H9 (cell line): ENCODE measurements around the gene LAGE3. TPM values are rescaled to one million over a fixed set of nuclear protein-coding genes. Genes with fewer than 3 reads are reported as not detected.

Experiments used
- DNase-seq: peaks from one replicate; pipeline ENCODE4 v3.0.0-alpha.2; 2017
- H2AFZ ChIP-seq: one replicate; pipeline ENCODE4 v1.6.1; 2013; ENCODE audit warnings: mild to moderate bottlenecking, low read length, control low read depth, moderate library complexity
- H2AK5ac ChIP-seq: 2 replicates; pipeline ENCODE4 v1.6.1; 2013; ENCODE audit warnings: low read length, control low read depth, mixed read lengths; ENCODE audit not compliant: insufficient read length
- H2BK120ac ChIP-seq: one replicate; pipeline ENCODE4 v1.6.1; 2013; ENCODE audit warnings: low read depth, mild to moderate bottlenecking, low read length, control low read depth, inconsistent platforms; ENCODE audit not compliant: poor library complexity, severe bottlenecking
- H2BK12ac ChIP-seq: 2 replicates; pipeline ENCODE4 v1.6.1; 2013; ENCODE audit warnings: low read length, control low read depth, mixed read lengths, low read depth; ENCODE audit not compliant: insufficient read length
- H2BK15ac ChIP-seq: 2 replicates; pipeline ENCODE4 v1.6.1; 2013; ENCODE audit warnings: low read depth, low read length, control low read depth
- H2BK20ac ChIP-seq: one replicate; pipeline ENCODE4 v1.6.1; 2013; ENCODE audit warnings: low read depth, mild to moderate bottlenecking, low read length, control low read depth, inconsistent platforms; ENCODE audit not compliant: poor library complexity, severe bottlenecking
- H2BK5ac ChIP-seq: 2 replicates; pipeline ENCODE4 v1.6.1; 2013; ENCODE audit warnings: low read length, control low read depth, mixed read lengths; ENCODE audit not compliant: insufficient read length
- H3K14ac ChIP-seq: 2 replicates; pipeline ENCODE4 v1.6.1; 2013; ENCODE audit warnings: low read length, control low read depth; ENCODE audit not compliant: insufficient read depth
- H3K18ac ChIP-seq: 2 replicates; pipeline ENCODE4 v1.6.1; 2013; ENCODE audit warnings: low read depth, mild to moderate bottlenecking, mixed read lengths, low read length, control low read depth; ENCODE audit not compliant: insufficient read length
- H3K23ac ChIP-seq: 2 replicates; pipeline ENCODE4 v1.6.1; 2013; ENCODE audit warnings: low read length, control low read depth, mixed read lengths, low read depth; ENCODE audit not compliant: insufficient read length
- H3K23me2 ChIP-seq: 2 replicates; pipeline ENCODE4 v1.6.1; 2013; ENCODE audit warnings: low read depth, mild to moderate bottlenecking, mixed read lengths, low read length, control low read depth; ENCODE audit not compliant: insufficient read length, poor library complexity, severe bottlenecking
- H3K27ac ChIP-seq: 2 replicates; pipeline ENCODE4 v1.5.1; 2013; ENCODE audit warnings: low read length, control low read depth, mixed read lengths, low read depth; ENCODE audit not compliant: insufficient read length
- H3K27me3 ChIP-seq: 2 replicates; pipeline ENCODE4 v1.6.1; 2013; ENCODE audit warnings: low read length, control low read depth, inconsistent platforms; ENCODE audit not compliant: insufficient read depth
- H3K4ac ChIP-seq: 2 replicates; pipeline ENCODE4 v1.6.1; 2013; ENCODE audit warnings: low read depth, mild to moderate bottlenecking, control low read depth, inconsistent platforms, low read length, moderate library complexity
- H3K4me1 ChIP-seq: 2 replicates; pipeline ENCODE4 v1.6.1; 2013; ENCODE audit warnings: low read length, control low read depth, inconsistent platforms; ENCODE audit not compliant: insufficient read depth
- H3K4me2 ChIP-seq: 2 replicates; pipeline ENCODE4 v1.6.1; 2013; ENCODE audit warnings: low read length, control low read depth, mixed read lengths; ENCODE audit not compliant: insufficient read length, insufficient read depth
- H3K56ac ChIP-seq: 2 replicates; pipeline ENCODE4 v1.6.1; 2013; ENCODE audit warnings: low read depth, mild to moderate bottlenecking, mixed read lengths, low read length, control low read depth; ENCODE audit not compliant: insufficient read length
- H3K79me1 ChIP-seq: 2 replicates; pipeline ENCODE4 v1.6.1; 2013; ENCODE audit warnings: low read depth, mild to moderate bottlenecking, moderate library complexity, low read length, control low read depth, inconsistent platforms; ENCODE audit not compliant: insufficient read depth, poor library complexity, severe bottlenecking
- H3K79me2 ChIP-seq: 2 replicates; pipeline ENCODE4 v1.6.1; 2013; ENCODE audit warnings: low read length, control low read depth, inconsistent platforms; ENCODE audit not compliant: insufficient read depth
- H3K9ac ChIP-seq: 2 replicates; pipeline ENCODE4 v1.6.1; 2013; ENCODE audit warnings: low read length, control low read depth, mixed read lengths; ENCODE audit not compliant: insufficient read length; ENCODE audit errors: extremely low read depth
- H3K9me3 ChIP-seq: one replicate; pipeline ENCODE4 v1.6.1; 2013; ENCODE audit warnings: low read depth, low read length, inconsistent platforms; ENCODE audit not compliant: control insufficient read depth
- H3T11ph ChIP-seq: one replicate; pipeline ENCODE4 v1.6.1; 2013; ENCODE audit warnings: mild to moderate bottlenecking, low read length, control low read depth, inconsistent platforms
- H4K20me1 ChIP-seq: one replicate; pipeline ENCODE4 v1.6.1; 2013; ENCODE audit not compliant: control insufficient read depth, insufficient read length, insufficient read depth
- H4K5ac ChIP-seq: 2 replicates; pipeline ENCODE4 v1.6.1; 2013; ENCODE audit warnings: low read depth, mild to moderate bottlenecking, mixed read lengths, low read length, control low read depth; ENCODE audit not compliant: insufficient read length
- H4K8ac ChIP-seq: replicated peaks from 2 replicates; pipeline ENCODE4 v1.6.1; 2013; ENCODE audit warnings: low read length, control low read depth, mixed read lengths, low read depth; ENCODE audit not compliant: insufficient read length
- H4K91ac ChIP-seq: 2 replicates; pipeline ENCODE4 v1.6.1; 2013; ENCODE audit warnings: low read depth, mild to moderate bottlenecking, moderate library complexity, mixed read lengths, low read length, control low read depth; ENCODE audit not compliant: insufficient read length
- H3K27ac Mint-ChIP-seq, 3 experiments: 2 replicates in 2 of 3; 3 replicates in 1 of 3; pipeline ENCODE4 v1.8.0; 2020 to 2021; ENCODE audit warnings: mixed read lengths in 3 of 3, mild to moderate bottlenecking in 1 of 3, moderate library complexity in 1 of 3
- H3K27me3 Mint-ChIP-seq: 2 replicates; pipeline ENCODE4 v1.8.0; 2021; ENCODE audit warnings: low read depth, mild to moderate bottlenecking, moderate library complexity, mixed read lengths
- H3K36me3 Mint-ChIP-seq, 3 experiments: 2 replicates in 2 of 3; 3 replicates in 1 of 3; pipeline ENCODE4 v1.8.0; 2020 to 2021; ENCODE audit warnings: low read depth in 3 of 3, mixed read lengths in 3 of 3; ENCODE audit not compliant: insufficient read depth in 1 of 3
- H3K4me1 Mint-ChIP-seq, 2 experiments: 2 replicates each; pipeline ENCODE4 v1.8.0; 2020; ENCODE audit warnings: mixed read lengths in 2 of 2
- H3K4me3 Mint-ChIP-seq, 2 experiments: 2 replicates in 1 of 2; 3 replicates in 1 of 2; pipeline ENCODE4 v1.8.0; 2020 to 2021; ENCODE audit warnings: mild to moderate bottlenecking in 2 of 2, mixed read lengths in 2 of 2, moderate library complexity in 1 of 2
- H3K9me3 Mint-ChIP-seq, 2 experiments: 2 replicates in 1 of 2; 3 replicates in 1 of 2; pipeline ENCODE4 v1.8.0; 2020; ENCODE audit warnings: mild to moderate bottlenecking in 2 of 2, mixed read lengths in 2 of 2, moderate library complexity in 1 of 2
- CTCF ChIP-seq: fragments of 200-600 bp; sonication (generic); conservative IDR thresholded peaks from 3 replicates; pipeline ENCODE4 v1.8.0; 2021; ENCODE audit warnings: antibody characterized with exemption, mild to moderate bottlenecking
- WGBS: extraction: QIAGEN DNeasy Blood & Tissue Kit; methylation state at CpG from one replicate; pipeline ENCODE4 v1.1.7; 2013; ENCODE audit warnings: missing lambda C conversion rate, low lambda C conversion rate, mixed read lengths; ENCODE audit not compliant: insufficient read length; ENCODE audit errors: extremely low coverage; 5-methylcytosine and 5-hydroxymethylcytosine counted together
- total RNA-seq: library from RNA; stranded (reverse); gene quantifications from 2 replicates; pipeline ENCODE4 v1.2.1, GENCODE V29; 2021

The LAGE3 gene
- total RNA-seq, 1 experiment from 2014 or later = 32.5 TPM

- Histone ChIP-seq H4K5ac (no peak overlapping the region), H2BK20ac (no peak overlapping the region), H2BK15ac (no peak overlapping the region), H3K9ac (no peak overlapping the region), H2AFZ (no peak overlapping the region), H3K4me2 (no peak overlapping the region), H2BK5ac (no peak overlapping the region), H3K4ac (no peak overlapping the region), H3K79me1 (no peaks in the 10 kb centered on the region), H3K9me3 (peaks cover 18% of the 10 kb centered on the region), H2BK120ac (no peak overlapping the region), H3K27ac (no peak overlapping the region), H2BK12ac (no peak overlapping the region), H3K14ac (no peak overlapping the region), H3K23me2 (peaks cover 8% of the 10 kb centered on the region), H4K8ac (no peak overlapping the region), H3T11ph (no peak overlapping the region), H3K23ac (no peak overlapping the region), H4K91ac (no peak overlapping the region), H4K20me1 (no peaks in the 10 kb centered on the region), H3K79me2 (no peaks in the 10 kb centered on the region), H2AK5ac (no peak overlapping the region), H3K4me1 (no peaks in the 10 kb centered on the region), H3K56ac (no peak overlapping the region), H3K27me3 (no peaks in the 10 kb centered on the region; the same call in 1 of the 2 replicates), H3K18ac (no peak overlapping the region)
- no peak for TF ChIP-seq CTCF
- peaks cover 0 to 7% of the 10 kb centered on the region in 2 experiments; a peak in 1 of 4 replicates for H3K4me1 Mint-ChIP-seq
- peaks cover 51 to 78% of the 10 kb centered on the region in 2 experiments for H3K9me3 Mint-ChIP-seq
- H3K27ac Mint-ChIP-seq = no peak overlapping the region
- no peak for DNase-seq
- H3K4me3 Mint-ChIP-seq = peak overlapping the region in 1 of 2 experiments; percentile 57; a peak in 1 of 5 replicates
- WGBS = no CpG with 5 or more reads among the region's 14 CpGs
- peaks cover 20 to 30% (median 20%) of the 10 kb centered on the region in 3 experiments for H3K36me3 Mint-ChIP-seq
- H3K27me3 Mint-ChIP-seq = peaks cover 20% of the 10 kb centered on the region
These were observed 19.2 kb downstream of the LAGE3 start for GRCh38 chrX:154459832-154460231.
